ENCODE data around the gene GRK1.

DNA sequence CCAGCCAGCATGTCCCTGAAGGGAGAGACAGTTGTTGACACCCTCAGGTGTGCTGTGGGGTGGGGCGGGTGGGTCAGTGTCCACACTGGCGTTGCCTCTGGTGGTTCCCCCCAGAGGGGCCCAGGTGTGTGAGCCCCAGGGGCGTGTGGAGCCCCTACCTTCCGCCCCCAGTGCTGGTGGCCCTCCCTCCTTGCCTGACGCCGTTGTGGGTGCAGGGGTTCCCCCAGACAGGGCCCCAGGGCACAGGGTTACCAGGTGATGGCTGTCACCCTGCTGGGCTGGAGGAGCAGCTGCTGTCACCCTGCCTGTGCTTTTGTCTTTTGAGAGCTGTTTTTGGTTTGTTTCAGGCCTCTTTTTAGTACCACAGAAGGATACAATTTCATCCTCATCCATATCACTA, 36.2 kb upstream of the GRK1 start:
- no peak for TF ChIP-seq CTCF (IDR thresholded peaks at IDR 0.05)
- no peak for TF ChIP-seq POLR2A (IDR thresholded peaks at IDR 0.05)

Measured in heart left ventricle (tissue), 13 donors.